HepG2 (cell line): ENCODE data around the gene ANO6.

ENCODE experiments used
- ATF7 ChIP-seq, 2 experiments: fragments of 450-650 bp in 1 of 2; sonication (generic) in 1 of 2; formaldehyde crosslinking in 1 of 2; IDR thresholded peaks; 2 replicates each; pipeline versions ENCODE4 v1.4.0 to v1.6.1; 2016 to 2020; ENCODE audit warnings: antibody characterized with exemption in 1 of 2, mild to moderate bottlenecking in 1 of 2, missing genetic modification reagents in 1 of 2
- CHD4 ChIP-seq: fragments of 200-600 bp; sonication (generic); IDR thresholded peaks from 2 replicates; pipeline ENCODE4 v1.7.0; 2017; ENCODE audit warnings: mild to moderate bottlenecking, low read length, borderline replicate concordance
- POLR2AphosphoS5 ChIP-seq: IDR thresholded peaks from 2 replicates; pipeline ENCODE4 v1.6.1; 2012; ENCODE audit warnings: low read depth, low read length
- SRSF9 ChIP-seq: fragments of 200-400 bp; formaldehyde crosslinking; IDR thresholded peaks from 2 replicates; pipeline ENCODE4 v1.6.1; 2018; ENCODE audit warnings: borderline replicate concordance, mild to moderate bottlenecking, low read depth, low read length; ENCODE audit not compliant: insufficient read depth, poor library complexity, severe bottlenecking
- ZSCAN29 ChIP-seq: sonication (generic); formaldehyde crosslinking; conservative IDR thresholded peaks from 2 replicates; pipeline ENCODE4 v1.4.0; 2020; ENCODE audit warnings: mild to moderate bottlenecking, missing genetic modification reagents

- no peak for TF ChIP-seq CHD4
- no peak for TF ChIP-seq ATF7 (IDR thresholded peaks at IDR 0.05)
- TF ChIP-seq ATF7 (CRISPR knock-in tag; IDR thresholded peaks at IDR 0.05), result no peak
- TF ChIP-seq SRSF9, result no peak
- TF ChIP-seq ZSCAN29, result no peak
- TF ChIP-seq POLR2AphosphoS5, result no peak
Measured at GRCh38 chr12:45400991-45401390, 185.1 kb downstream of the ANO6 start.
